Fibroblast of lung (primary cell): ENCODE results near the gene FBXL13.

Experiments
- CTCF ChIP-seq, 2 donors: IDR thresholded peaks in 1 of 2; conservative IDR thresholded peaks in 1 of 2; 1 replicate in 1 of 2; 2 replicates in 1 of 2; pipeline ENCODE4 v1.5.1; 2011 to 2012; ENCODE audit warnings: low read length in 2 of 2, control low read depth in 1 of 2, inconsistent platforms in 1 of 2, low read depth in 1 of 2, mild to moderate bottlenecking in 1 of 2
- EZH2 ChIP-seq: IDR thresholded peaks from 2 replicates; pipeline ENCODE4 v1.5.1; 2012; ENCODE audit warnings: low read length, control low read depth, mild to moderate bottlenecking; ENCODE audit errors: missing control alignments

- TF ChIP-seq CTCF (conservative IDR thresholded peaks at IDR 0.05 in 1 of 2, IDR thresholded peaks at IDR 0.05 in 1 of 2; ENCODE audit: low read depth in 1 of 2, low read length in 2 of 2) (no peak), EZH2 (no peak)
Observed at GRCh38 chr7:103116991-103117390, 42.4 kb upstream of the FBXL13 start.
